GM19025 (cell line): ENCODE data around the gene THRB.

ENCODE experiments used
- ATAC-seq: cut with Tn5 transposase; IDR thresholded peaks from one replicate; pipeline ENCODE4 v1.9.1; 2021; ENCODE audit warnings: mild to moderate bottlenecking, low read depth, moderate library complexity; ENCODE audit not compliant: unreplicated experiment

The THRB gene

DNA sequence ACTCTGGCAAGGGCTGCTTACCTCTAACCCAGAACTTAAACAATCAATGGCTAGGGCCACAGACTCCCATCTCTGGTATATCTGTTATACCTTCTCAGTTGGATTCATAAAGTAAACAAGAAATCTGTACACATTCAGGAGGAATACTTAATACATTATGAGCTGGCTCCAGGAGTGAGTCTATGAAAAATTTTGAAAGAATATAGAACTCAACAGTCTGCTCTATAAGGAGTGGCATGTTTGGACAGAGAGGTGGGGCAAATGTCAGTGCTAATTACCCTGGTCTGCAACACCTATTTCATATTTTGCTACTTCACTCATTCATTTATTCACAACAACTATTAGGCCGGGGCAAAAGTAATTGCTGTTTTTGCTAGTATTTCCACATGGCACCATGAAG lies 245.1 kb downstream of the THRB start:
- ATAC-seq: no peak

DNA sequence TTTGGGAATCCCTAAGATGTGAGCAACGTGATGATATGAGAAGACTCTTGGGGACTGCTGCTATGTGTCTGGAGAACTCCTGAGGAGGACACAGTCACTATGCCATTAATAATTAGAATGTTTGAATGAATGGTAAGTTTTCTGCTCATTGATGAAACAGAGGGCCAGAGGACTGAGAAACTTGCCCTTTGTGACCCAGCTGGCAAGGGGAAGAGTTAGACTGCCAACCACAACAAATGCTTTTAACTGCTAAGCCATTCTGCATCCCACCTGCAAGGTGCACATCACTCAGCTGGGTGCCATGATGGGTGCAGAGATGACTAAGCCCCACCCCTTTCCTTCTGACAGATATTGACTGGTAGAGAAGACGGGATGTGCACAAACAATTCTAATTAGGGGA lies 249.6 kb downstream of the THRB start:
- no peak for ATAC-seq

DNA sequence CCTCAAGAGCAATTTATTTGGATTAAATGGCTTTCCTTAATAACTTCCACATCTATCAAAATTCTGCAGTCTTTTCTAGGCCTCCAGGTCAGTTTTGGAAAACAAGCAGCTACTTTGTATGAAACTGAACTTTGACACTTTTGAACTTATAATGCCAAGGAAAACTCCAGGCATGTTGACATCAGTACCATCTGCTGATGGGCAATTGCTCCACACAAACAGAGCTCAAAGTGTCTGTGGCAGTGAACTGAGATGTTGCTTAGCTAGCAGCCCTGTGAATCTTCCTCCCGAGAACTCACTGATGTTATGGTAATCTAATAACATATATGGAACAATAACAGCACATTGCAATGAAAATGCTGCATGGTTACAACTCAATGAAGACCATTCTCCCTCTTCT lies 250.2 kb downstream of the THRB start:
- no peak for ATAC-seq

DNA sequence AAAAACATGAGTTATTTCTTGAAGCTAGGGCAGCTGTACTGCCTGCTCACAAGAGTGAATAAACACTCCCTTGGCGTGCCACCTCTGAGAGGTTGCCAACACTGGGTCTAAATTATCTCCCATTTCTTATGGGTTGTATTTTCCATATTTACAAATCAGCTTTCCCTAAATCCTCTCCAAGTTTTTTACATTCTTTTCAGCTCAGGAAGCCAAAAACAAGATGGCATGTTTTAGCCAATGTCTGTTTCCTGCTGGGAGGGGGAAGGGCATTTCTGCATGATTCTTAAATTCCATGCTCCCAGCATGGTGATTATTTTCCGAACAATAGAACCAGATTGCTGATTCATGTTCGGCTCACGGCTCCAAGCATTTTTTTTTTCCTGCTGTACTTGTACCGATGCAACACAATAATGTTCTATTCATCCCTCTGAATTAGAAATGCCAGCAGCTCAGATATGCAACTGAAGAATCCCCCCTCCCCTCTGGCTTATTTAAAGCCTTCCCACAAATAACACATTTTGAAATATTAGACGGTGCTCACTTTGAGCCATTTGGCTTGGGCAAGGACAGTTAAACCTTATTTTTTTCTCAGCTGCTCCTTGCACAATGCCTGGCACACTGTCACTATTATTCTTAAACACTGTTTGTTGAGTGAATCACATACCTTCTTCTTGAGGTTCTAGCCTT lies 252.5 kb downstream of the THRB start:
- no peak for ATAC-seq

DNA sequence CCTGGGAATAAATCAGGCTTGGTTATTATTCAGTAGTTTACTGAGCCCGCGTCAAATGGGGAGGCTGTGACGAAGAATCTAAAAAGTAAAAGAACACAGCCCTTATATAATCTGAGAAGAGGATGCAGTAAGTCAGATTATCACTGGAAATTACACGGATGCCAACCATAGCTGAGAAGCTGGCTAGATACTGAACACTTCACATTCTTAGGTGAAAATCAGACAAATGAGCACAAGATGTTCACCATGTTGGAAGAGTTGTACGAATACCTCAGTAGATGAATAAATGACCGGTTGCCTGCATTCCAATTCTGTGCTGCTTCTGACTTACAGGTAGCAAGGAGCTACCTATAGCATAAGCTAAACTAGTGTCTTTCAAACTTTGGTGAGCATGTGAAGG lies 254.3 kb downstream of the THRB start:
- no peak for ATAC-seq

DNA sequence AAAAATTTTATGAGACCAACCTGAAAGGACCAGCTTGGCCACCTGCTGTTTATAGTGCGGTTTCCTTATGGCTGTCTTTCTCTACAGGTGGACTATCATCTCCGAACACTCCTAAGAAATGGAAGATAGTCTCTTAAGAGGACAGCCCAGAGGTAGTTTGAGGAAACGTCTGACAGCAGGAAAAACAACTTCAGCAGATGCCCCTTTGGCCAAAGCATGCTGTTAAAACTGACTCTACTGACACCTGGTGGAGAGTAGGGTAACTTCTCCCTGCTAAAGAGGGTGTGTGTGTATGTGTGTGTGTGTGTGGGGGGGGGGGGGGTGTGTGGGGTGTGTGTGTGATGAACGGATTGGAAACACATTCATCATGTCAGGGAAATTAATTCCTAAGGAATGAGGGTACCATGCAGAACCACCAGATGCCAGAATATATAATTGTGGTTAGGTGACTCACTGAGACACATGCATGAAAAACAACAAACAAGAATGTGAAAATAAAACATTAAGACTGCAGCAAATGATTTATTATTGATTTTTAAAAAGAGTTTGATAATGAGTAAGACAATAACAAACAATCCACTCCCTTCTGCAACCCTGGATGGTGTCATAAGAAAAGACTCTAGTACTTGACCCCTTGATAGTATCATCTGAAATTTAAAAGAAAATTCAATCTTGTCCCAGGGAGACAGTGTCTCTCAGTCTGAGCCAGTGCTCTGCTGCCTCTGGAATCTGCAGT lies 256.5 kb downstream of the THRB start:
- ATAC-seq: no peak

DNA sequence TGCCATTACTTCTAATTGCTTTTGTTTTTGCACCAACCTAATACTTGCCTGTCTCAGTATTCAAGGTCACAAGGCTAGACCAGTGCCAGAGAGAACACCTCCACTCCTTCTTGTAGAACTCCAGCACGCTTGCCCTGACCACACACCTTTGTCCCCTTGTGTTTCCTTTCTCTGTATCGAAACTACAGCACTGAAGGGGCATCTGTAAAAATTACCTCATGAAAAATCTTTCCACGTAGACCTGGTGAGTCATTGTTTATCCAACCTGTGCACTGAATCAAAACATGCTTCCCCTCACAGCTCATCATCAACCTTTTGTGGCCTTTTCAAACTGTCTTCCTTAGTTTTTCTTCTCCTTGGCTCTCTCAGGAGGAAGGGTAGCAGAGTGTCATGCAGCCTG lies 259.5 kb downstream of the THRB start:
- ATAC-seq: no peak

DNA sequence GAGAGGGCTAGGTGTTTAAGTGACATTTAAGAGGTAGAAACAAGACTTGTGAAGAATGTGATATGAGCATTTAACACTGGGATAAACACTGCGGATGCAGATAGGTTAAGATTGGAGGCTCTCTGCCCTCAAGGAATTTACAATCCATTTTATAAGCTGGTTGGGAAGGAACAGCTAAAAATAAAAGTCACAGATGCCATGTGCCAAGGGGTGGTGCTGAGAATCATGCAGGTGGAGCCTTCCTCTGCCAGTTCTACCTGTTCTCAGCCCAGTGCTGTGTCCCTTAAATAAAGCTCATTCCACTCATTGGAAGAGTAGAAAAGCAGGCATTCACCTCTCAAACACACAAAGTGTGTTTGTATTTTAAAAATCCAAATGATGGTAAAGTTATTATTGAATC lies 261.9 kb downstream of the THRB start:
- no peak for ATAC-seq

DNA sequence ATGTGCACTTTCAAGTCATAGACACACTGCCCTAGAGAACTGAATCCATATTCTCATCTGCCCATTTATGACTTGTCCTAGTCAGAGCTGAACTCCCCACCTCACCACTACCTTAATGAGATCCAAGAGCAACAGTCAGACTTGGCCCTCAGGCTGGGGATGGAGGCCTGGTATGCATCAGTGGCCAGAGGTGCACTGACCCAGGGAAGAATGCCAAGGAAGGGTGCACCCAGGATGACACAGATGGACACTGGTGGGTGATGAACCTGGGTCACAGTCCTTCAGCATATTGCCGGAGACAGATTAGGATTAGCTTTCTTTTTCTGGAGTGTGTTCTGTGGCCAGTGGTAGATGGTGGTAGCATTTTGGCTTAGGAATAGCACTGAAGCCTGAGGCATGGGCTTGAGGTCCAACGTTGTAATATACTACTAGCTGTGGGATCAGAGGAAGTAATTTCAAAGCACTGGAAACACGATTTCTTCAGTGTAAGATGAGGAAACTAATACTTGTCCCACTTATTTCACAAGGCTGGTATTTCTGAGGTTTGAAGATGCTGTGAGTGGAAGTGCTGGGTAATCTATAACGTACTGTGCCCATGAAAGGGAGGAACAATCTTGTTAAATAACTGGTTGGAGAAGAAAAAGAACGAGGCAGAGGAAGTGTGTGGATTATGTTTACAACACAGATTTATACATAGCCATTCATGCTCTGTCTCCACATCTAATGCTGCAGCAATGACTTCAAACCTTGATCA lies 265.0 kb downstream of the THRB start:
- no peak for ATAC-seq

DNA sequence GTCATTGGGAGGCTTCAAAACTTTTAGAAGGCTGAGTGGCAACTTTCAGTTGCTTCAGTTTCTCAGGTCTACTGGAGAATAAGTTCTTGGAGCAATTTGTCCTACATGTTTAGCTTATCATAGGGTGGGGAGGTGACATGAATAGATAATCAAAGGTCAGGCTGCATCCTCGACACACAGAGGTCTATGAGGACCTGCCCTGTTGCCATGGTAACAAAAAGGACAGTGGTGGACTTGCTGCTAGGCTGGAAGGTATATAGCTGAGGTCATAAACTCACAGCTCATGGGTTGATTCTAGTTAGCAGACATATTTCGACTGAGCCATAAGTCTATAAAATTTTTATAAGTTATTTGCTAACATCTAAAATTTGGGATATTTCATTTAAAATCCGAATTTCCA lies 267.0 kb downstream of the THRB start:
- ATAC-seq: no peak

DNA sequence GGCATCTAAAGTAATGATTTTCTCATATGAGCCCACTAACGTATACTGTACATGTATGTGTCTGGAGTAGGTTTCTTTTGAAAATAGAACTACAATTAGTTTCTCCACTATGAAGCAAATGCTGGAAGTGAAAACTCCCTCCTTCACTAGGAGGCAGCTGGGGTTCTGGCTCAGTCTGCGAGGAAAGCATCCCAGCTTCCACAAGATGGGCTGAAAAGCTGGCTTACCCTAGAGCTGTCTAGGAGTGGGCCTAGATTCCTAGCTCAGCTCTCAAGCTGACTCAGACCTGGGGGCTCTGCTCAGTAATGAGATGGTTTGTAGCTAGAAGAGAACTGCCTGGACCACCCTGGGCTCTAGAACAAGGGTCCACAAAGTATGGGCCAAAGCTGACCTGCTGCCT lies 268.3 kb downstream of the THRB start:
- ATAC-seq: no peak

DNA sequence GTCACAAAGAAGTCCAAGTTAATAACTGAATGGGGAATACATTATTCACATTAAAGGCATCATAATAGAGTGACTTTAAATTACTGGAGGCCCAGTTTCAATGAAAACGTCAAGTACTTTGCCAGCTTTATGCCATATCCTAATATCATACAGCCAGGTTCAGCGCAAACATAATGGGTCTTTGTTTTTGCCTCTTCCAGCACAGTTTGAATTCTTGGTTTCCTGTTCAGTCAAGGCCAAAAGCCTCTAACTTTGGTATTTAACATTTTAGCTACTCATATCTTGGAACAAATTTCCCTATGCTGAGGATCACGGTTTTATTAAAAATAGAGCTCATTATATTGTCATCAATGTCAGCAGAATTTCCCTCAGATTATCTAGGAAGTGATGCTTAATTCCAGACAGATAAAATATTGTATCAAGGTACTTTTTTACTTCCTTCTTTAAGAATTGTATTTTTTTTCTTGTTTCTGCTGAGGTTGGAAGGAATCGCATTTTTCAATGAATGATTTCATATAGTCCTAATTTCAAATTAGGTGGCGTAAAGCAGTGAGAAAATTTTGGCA lies 269.2 kb downstream of the THRB start:
- ATAC-seq: no peak

DNA sequence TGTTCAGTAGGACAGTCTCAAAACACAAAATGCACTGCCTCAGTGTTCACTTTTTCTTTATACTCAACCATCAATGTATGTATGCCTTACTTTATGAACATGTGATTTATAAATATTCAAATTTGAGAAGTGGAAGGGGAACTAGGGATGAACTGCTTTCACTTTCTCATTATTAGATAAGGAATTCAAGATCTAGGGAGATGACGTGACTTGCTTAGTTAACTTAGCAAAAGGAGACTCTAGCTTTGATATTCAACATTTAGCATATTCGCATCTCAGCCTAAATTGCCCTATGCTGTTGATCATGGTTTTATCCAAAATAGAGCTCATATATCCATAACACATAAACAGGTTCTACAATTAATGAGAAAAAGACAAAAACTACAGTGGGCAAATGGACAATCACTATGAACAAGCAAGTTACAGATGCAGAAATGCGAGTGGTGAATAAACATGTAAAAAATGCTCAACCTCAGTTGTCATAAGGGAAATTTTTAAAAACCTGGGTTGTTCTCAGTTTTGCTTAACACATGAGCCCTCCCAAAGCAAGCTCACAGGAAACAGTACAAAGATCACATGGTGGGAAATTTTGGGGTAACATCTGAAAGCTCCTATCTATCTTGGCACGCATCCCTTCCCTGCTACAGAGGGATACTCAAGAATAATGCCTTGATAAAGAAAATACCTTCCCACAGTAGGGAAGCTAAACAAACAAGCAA lies 269.8 kb downstream of the THRB start:
- ATAC-seq: no peak

DNA sequence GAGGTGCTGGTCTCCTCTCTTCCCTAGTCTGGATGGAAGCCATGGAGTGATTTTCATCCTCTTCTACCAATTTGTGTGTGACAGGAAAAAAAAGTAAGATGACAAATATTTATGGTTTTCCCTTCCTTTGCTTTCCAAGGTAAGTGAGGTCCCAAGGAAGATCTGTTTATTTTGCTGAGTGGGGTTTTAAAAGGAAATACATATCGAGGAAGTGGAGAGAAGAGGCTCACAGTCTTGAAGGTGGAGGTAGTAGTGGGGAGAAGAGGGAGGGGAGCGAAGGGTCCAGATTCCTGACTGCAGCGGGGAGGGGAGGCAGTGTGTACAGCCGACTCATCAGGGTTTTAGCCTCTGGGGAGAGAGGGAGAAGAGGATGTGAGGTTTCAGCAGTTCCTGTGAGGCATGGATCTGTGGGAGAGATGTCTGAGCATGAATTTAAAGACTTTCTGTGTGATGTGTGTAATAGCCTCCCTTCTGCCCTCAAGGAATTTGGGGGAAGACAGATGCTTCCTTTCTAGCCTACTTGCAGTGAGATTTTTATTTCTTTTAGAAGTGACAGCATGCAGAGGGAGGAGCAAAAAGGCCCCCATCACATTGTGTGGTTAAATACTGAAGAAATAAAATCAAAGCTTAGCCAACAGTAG lies 272.4 kb downstream of the THRB start:
- ATAC-seq: no peak

DNA sequence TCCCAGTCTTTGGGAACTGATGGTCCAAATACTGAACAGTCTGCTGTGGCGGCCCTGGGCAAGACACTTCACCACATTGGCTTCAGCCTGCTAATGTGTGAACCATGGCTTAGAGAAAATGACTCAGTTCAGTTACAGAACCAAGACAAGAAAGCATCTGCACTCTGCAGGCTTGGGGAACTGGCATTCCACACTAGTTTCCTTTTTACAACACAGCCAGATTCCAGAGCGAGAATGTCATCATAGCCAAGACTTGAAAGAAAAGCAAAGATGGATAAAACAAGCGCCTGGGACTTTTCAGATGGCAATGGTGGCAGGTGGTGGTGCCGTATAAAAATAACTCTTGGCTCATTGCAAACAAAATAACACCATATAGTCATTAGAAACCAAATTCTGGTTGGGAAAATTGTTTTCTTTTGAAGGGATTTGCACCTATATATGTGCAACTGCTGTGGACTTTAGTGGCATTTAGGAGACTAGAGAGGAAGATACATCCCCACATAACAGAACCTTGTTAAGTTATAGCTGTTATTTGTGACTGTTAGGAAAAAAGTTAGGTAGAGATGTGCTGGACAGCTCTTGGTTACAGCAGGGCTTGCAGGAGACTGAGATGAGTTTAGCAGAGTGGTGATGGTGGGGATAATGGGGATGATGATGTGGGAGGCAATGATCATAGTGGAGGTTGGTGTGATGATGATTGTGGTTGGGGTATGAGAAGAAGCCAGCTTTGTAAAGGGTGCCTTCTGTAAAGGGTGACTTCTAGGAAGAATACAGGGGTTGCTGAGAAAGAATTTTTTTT lies 273.6 kb downstream of the THRB start:
- ATAC-seq: no peak

DNA sequence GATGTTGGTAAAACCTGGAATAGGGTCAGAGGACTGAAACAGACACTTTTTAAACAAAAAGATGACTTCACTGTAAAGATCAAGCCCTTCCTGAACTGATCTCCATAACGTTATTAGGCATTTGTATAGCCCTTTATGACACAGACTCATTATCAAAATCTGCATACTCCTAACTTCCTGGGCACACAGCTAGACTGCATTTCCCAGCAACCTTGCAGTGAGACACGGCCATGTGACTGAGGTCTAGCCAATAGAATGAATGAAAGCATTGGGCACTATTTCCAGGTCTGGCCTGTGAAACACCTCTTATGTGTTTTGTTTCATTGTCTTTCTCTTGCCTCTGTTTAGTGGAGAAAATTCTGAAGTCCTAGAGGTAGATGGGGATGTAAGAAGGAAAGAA lies 279.1 kb downstream of the THRB start:
- no peak for ATAC-seq

DNA sequence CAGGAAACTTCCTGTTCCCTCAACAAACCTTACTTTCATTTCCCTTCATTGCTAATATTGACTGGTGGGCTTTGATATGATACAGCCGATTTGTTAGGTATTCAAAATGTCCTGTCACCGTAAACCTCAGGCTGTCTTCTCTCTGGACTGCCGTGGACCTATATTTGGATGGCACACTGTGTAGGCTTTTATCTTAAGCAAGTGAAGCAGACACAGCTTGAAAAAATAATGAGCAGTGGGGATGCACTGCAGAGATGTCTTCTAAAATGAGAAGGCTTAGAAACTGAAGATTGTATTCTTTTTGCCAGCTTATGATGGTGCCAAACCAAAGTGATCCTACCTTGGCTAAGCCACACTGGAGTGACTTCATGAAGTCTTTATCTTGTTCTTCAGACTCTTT lies 283.3 kb downstream of the THRB start:
- no peak for ATAC-seq

DNA sequence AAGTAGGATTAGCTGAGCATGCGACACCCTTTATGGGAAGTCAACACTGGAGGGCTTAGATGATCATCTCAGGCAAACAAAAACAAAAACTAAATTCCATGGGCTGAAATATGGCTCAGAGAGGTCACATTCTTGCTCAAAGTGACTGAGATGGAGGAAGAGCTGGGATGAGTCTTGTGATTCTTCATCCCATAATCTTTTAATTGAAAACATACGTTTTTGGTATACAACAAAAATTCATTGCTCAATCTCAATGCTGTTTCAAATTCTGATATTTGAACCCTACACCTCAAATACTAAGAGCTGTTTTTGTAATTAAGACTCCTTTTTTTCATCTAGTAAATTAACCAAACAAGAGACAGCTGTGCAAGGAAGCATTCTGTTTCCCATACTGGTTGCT lies 292.6 kb downstream of the THRB start:
- no peak for ATAC-seq

DNA sequence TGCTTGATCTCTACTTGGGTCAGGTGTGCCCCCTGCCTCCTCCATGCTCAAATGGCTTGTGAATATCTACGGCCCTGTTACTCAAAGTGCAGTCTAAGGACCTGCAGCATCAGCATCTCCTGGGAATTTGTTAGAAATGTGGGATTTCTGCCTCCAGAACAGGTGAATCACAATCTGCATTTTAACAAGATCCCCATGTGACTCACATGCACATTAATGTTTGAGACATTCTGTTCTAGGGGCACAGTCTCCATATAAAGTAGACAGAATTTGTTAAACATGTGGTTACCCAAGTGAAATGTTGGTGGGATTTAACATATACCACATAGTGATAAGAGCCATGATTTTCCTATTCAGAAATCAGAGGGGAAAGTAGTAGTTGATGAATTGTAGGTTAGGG lies 293.3 kb downstream of the THRB start:
- no peak for ATAC-seq
